Nephron (organoid): Measurements from ENCODE around the gene CELF2.

ENCODE experiments used
- H3K27ac Mint-ChIP-seq, 3 experiments: 2 replicates each; pipeline ENCODE4 v1.8.0; 2020; ENCODE audit warnings: mixed read lengths in 3 of 3, mild to moderate bottlenecking in 2 of 3, moderate library complexity in 1 of 3
- H3K27me3 Mint-ChIP-seq: 2 replicates; pipeline ENCODE4 v1.8.0; 2021; ENCODE audit warnings: low read depth, mild to moderate bottlenecking, moderate library complexity, mixed read lengths
- H3K36me3 Mint-ChIP-seq: 2 replicates; pipeline ENCODE4 v1.8.0; 2020; ENCODE audit warnings: low read depth, mixed read lengths
- H3K4me1 Mint-ChIP-seq: 2 replicates; pipeline ENCODE4 v1.8.0; 2020; ENCODE audit warnings: mixed read lengths
- H3K4me3 Mint-ChIP-seq, 3 experiments: 2 replicates each; pipeline ENCODE4 v1.8.0; 2020; ENCODE audit warnings: mild to moderate bottlenecking in 3 of 3, mixed read lengths in 3 of 3, moderate library complexity in 2 of 3
- H3K9me3 Mint-ChIP-seq: 2 replicates; pipeline ENCODE4 v1.8.0; 2020; ENCODE audit warnings: mixed read lengths
- TF ChIP-seq, protein P1 (sequence below), 3 experiments: fragments of 200-600 bp; sonication (generic); IDR thresholded peaks; one replicate each; pipeline ENCODE4 v1.5.0; 2021; ENCODE audit warnings: antibody characterized with exemption in 3 of 3; ENCODE audit not compliant: unreplicated experiment in 3 of 3

Gene CELF2

DNA sequence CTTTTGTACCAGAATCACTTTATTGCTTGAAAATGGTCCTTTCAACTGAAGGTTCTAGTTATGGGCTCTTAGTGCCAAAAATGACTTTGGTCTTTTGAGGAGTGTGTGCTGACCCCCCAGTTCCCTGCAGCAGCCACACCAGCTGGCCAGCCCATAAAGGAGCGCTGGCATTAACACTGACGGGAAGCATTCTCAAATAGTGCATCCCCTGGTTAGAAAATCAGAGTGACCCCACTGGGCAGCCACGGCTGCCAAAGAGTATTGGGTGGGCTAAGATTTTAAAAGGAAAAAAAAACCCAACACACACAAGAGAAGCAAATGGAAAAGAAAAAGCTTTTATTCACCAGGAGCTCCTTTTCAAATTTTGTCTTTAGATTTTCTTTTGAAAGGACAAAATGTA is 199.8 kb downstream of the CELF2 start:
- Mint-ChIP-seq H3K36me3 (no peaks in the 10 kb centered on the region), H3K9me3 (no peaks in the 10 kb centered on the region), H3K4me3 (no peak overlapping the region), H3K27ac (no peak overlapping the region), H3K27me3 (no peaks in the 10 kb centered on the region), H3K4me1 (peaks cover 41% of the 10 kb centered on the region)
- TF ChIP-seq, protein P1, sequence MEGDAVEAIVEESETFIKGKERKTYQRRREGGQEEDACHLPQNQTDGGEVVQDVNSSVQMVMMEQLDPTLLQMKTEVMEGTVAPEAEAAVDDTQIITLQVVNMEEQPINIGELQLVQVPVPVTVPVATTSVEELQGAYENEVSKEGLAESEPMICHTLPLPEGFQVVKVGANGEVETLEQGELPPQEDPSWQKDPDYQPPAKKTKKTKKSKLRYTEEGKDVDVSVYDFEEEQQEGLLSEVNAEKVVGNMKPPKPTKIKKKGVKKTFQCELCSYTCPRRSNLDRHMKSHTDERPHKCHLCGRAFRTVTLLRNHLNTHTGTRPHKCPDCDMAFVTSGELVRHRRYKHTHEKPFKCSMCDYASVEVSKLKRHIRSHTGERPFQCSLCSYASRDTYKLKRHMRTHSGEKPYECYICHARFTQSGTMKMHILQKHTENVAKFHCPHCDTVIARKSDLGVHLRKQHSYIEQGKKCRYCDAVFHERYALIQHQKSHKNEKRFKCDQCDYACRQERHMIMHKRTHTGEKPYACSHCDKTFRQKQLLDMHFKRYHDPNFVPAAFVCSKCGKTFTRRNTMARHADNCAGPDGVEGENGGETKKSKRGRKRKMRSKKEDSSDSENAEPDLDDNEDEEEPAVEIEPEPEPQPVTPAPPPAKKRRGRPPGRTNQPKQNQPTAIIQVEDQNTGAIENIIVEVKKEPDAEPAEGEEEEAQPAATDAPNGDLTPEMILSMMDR (IDR thresholded peaks at IDR 0.05; ENCODE audit: unreplicated experiment in 3 of 3) = no peak

DNA sequence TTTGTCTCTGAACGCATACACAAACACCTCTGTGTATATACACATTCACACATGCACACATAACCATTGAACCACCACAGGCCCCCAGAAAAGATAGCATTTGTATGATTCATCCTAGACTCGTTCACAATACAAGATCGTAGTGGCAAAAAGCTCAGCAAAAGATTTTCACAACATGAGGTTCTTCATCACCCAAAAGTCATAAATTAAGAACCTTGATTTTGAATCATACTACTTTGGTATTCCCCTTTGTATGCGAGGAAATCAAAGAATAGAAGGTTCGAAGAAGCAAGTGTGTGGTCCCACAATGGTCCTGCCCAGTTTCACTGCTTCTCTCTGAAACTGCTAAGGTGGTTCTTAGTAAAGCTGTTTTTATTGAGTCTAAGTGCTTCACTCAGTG is 200.7 kb downstream of the CELF2 start:
- TF ChIP-seq, protein P1 (IDR thresholded peaks at IDR 0.05; ENCODE audit: unreplicated experiment in 3 of 3) = no peak

DNA sequence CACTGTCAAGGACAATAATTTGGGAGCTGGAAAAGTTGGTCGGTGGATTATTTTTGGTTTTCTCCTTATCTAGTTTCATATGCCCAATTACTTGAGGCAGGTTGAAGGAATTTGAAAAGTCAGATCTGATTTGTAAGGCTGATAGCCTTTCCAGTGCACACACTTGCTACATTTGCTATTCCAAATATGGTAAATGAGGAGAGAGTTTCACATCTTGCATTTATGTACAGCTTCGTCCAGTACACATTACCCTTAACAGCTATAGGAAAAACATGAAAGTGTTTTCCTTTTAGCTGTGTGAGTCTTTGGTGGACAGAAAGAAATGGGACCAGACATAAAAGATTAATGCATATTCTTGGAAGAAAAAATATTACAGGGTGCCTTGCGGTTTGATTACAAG is 201.8 kb downstream of the CELF2 start:
- Mint-ChIP-seq H3K36me3 (no peaks in the 10 kb centered on the region), H3K4me1 (peaks cover 44% of the 10 kb centered on the region), H3K4me3 (no peak overlapping the region), H3K27me3 (peaks cover 4% of the 10 kb centered on the region), H3K27ac (no peak overlapping the region), H3K9me3 (no peaks in the 10 kb centered on the region)
- TF ChIP-seq, protein P1 (IDR thresholded peaks at IDR 0.05; ENCODE audit: unreplicated experiment in 3 of 3) = no peak

More for the DNA sequence above, 200.7 kb downstream of the CELF2 start:
- Mint-ChIP-seq H3K4me1 (peaks cover 39% of the 10 kb centered on the region), H3K4me3 (no peak overlapping the region), H3K27me3 (no peaks in the 10 kb centered on the region), H3K27ac (no peak overlapping the region), H3K9me3 (no peaks in the 10 kb centered on the region), H3K36me3 (no peaks in the 10 kb centered on the region)

DNA sequence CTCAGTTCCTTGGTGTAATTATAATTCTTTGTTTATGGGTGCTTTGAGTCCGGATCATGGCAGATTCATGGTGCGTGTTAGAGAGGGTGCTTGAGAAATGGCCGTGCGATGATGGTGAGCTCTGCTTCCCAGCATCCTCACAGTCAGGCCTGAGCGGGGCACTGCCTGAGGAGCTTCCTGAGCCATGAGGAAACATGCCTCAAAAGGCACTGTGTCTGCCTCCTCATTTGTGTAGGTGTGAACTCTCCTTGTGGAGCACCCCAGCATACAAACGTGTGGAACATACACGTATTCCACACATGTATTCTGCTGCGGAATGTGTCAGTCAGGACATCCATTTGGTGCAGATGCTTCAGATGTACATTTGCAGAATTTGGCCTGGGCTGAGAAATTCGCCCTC is 205.4 kb downstream of the CELF2 start:
- no peaks in the 10 kb centered on the region for H3K36me3 Mint-ChIP-seq
- H3K27me3 Mint-ChIP-seq = peaks cover 6% of the 10 kb centered on the region
- H3K4me3 Mint-ChIP-seq = no peak overlapping the region
- TF ChIP-seq, protein P1 (IDR thresholded peaks at IDR 0.05; ENCODE audit: unreplicated experiment in 3 of 3) = no peak
- peaks cover 34% of the 10 kb centered on the region for H3K4me1 Mint-ChIP-seq
- H3K9me3 Mint-ChIP-seq = no peaks in the 10 kb centered on the region
- no peak overlapping the region for H3K27ac Mint-ChIP-seq

DNA sequence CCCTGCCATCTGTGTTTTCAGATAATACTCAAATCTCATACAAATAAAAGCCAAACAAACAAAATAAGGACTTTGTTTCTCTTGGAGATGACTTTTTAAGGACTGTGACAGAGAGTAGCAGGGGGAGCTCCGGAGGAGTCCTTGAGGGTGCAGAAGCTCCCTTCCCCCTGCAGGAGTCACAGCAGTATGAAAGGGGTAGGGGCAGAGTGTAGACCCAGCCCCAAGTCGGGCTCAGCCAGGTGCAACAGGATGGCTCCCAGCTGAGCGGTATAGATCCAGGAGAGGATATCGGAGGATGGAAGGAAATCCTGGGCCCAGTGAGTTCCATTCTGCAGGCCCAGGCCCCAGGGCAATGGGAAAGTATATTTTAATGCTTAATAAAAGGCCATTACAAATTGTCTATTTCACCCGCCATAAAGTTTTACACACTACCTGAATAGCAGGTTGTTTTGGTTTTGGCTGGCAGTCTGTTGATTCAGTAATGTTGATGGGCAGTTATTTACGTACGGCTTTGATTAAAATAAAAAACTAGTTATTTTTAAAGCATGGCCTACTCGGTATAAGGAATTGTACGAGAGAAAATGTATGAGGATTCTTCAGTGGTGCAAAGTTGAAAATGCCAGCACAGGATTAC is 206.0 kb downstream of the CELF2 start:
- no peak overlapping the region for H3K4me3 Mint-ChIP-seq
- TF ChIP-seq, protein P1 (IDR thresholded peaks at IDR 0.05; ENCODE audit: unreplicated experiment in 3 of 3) = no peak

DNA sequence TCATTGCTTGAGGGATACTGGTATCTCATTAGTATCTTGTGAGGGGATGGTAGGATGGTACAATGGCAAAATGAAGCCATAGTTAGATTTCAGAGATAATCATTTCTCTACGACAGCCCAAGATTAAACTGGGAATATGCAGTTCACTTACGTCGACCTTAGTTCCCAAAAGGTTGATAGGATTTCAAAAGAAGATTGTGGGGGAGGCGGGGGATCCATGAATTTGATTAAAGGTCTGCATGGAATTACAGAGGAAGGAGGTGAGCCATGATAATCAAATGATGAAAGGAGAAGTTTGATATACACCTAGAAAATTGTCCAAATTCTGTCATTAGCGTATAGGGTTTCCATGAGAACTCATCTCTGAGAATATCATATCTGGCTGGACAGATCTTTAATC is 206.6 kb downstream of the CELF2 start:
- H3K4me3 Mint-ChIP-seq = no peak overlapping the region
- H3K4me1 Mint-ChIP-seq = peaks cover 36% of the 10 kb centered on the region
- H3K36me3 Mint-ChIP-seq = no peaks in the 10 kb centered on the region
- H3K27me3 Mint-ChIP-seq = peaks cover 6% of the 10 kb centered on the region
- TF ChIP-seq, protein P1 (IDR thresholded peaks at IDR 0.05; ENCODE audit: unreplicated experiment in 3 of 3) = no peak
- no peak overlapping the region for H3K27ac Mint-ChIP-seq
- H3K9me3 Mint-ChIP-seq = no peaks in the 10 kb centered on the region

More for the DNA sequence above, 206.0 kb downstream of the CELF2 start:
- Mint-ChIP-seq H3K9me3 (no peaks in the 10 kb centered on the region), H3K27ac (no peak overlapping the region), H3K27me3 (peaks cover 6% of the 10 kb centered on the region), H3K4me1 (peaks cover 34% of the 10 kb centered on the region), H3K36me3 (no peaks in the 10 kb centered on the region)
